ENCODE results near the gene ZSWIM5.
"Not testable (repeated sequence)": the region's sequence is repeated elsewhere in the genome, so short reads cannot be mapped to it uniquely, and the experiment has no call there.

Gene ZSWIM5

DNA sequence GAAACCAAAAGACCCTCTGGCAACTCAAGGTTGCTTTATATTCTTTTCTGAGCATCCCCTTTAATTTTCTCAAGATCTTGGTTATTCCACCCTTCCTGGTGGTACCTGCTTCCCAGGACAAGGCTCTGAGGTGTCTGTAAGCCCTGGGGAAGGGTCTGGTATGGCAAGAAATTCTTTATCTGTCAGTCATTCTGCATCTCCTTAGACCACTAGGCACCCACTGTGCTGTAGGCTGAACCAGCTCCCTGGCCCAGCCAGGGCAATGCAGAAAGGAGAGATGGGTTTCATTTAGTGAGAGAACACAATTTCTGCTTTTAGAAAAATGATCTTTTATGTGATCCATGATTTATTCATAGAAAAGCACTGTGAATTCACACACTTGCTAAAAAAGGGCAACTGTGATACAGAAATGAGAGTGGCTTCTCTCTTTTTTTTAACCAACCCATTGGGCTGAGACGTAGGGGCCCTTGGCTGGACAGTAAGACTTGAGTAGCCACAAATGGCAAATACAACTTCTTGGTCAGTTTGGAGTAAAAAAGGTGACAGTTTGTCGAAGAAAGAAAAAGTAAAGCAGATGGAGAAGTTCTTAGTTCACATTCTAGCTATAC, 190.2 kb downstream of the ZSWIM5 start:
- no peak for DNase-seq

DNA sequence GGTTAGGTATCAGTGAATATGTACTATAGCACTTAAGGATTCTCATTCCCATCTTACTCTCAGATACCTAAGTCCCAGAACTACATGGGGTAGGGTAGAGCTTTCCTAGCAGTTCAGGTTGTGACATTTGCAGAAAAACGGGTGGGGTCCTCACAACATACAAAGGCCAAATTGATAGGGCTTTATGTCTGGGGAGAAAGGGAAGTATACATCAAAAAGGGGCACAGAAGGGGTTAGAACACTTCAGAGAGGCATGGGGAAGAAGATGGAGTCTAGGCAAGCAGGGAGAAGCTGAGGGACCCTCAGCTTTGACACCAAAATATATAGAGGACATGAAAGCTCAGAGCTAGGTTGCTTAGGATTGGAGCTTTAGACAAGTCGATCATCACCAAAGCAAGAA, 190.7 kb downstream of the ZSWIM5 start:
- DNase-seq: no peak

DNA sequence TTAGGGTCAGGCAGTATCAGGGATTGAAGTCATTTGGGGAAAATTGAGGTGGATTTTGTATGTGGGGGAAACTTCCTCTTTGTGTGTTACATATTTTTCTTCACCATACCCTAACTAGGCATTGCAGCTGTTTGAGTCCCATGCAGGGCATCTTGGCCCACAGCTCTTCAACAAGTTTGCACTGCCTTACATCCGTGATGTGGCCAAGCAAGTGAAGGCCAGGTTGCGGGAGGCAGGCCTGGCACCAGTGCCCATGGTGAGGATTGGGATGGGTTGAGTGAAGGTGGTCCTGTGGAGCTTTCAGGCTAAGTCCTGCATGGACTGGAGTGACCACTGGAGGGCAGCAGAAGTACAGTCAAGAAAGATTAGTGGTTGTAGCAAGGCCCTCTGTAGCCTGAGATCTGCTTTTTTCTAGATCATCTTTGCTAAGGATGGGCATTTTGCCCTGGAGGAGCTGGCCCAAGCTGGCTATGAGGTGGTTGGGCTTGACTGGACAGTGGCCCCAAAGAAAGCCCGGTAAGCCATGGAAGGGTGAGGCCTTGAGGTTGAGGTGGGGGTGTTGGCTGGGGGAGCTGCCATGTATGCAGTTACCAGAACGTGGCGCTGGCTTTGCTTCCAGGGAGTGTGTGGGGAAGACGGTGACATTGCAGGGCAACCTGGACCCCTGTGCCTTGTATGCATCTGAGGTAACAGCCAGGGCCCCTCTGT, 191.9 kb downstream of the ZSWIM5 start:
- DNase-seq: peak; percentile 64

DNA sequence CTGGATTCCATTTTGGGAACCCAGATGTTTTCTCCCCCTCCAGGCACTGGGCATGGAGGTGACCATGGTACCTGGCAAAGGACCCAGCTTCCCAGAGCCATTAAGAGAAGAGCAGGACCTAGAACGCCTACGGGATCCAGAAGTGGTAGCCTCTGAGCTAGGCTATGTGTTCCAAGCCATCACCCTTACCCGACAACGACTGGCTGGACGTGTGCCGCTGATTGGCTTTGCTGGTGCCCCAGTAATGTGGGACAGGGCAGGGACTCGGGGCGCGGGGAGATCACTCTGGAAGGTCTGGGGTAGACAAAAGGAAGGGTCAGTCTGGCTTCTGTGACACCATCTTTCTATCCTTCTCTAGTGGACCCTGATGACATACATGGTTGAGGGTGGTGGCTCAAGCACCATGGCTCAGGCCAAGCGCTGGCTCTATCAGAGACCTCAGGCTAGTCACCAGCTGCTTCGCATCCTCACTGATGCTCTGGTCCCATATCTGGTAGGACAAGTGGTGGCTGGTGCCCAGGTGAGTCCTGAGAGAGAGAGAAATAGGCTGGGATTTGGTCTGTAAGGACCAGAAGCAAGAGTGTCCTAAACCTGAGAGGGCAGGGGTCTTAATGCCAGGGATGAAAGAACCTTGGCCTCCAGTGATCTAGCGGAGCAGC, 192.7 kb downstream of the ZSWIM5 start:
- DNase-seq: no peak

GRCh38 chr1:45012639-45013278, 193.6 kb downstream of the ZSWIM5 start:
- DNase-seq: no peak

DNA sequence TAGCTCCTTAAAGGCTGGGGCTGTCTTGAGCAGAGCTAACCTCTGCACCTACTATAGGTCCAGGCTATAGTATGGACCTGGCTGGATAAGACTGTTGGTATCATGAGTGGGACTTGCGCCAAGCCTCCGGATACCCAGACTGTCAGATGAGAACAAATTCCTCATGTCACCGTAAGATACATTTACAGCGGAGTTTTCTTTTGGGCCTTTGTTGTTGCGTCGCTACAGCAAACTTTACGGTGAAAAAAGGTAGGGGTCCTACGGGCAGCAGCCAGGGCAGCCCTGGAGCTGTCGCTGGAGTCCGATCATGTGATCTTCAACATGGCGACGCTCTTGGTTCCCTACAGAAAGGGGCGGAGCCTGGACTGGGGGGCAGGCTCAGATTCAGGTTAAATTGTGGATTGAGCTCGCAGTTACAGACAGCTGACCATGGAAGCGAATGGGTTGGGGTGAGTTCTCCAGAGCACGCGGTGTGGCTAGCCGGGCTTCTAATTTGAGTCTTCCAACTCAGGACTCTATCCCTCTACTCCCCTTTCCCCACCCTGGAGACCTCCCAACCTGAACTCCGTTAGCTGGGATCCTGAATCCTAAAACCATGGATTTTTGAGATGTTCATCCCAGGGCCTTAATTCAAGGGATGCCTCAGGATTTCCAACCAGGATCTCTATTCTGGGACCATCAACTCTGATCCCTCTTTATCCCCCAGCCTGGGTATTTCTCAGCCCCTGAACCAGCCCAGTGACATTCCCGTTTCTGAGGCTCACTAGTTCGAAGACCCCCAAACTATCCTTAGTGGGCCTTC, 194.4 kb downstream of the ZSWIM5 start, which contains the start of gene UROD:
TSS of gene UROD (plus strand) at position 418 of the 802 bp plus-strand sequence. CDS start at position 430, 12 bp downstream.
- DNase-seq: peak; percentile 85

- peak; percentile 68 for DNase-seq
These were observed 195.3 kb downstream of the ZSWIM5 start, which contains the start of gene HECTD3 for GRCh38 chr1:45010855-45011811. TSS of gene HECTD3 (minus strand) at chr1:45011324. CDS start at chr1:45011257, 67 bp downstream.

DNA sequence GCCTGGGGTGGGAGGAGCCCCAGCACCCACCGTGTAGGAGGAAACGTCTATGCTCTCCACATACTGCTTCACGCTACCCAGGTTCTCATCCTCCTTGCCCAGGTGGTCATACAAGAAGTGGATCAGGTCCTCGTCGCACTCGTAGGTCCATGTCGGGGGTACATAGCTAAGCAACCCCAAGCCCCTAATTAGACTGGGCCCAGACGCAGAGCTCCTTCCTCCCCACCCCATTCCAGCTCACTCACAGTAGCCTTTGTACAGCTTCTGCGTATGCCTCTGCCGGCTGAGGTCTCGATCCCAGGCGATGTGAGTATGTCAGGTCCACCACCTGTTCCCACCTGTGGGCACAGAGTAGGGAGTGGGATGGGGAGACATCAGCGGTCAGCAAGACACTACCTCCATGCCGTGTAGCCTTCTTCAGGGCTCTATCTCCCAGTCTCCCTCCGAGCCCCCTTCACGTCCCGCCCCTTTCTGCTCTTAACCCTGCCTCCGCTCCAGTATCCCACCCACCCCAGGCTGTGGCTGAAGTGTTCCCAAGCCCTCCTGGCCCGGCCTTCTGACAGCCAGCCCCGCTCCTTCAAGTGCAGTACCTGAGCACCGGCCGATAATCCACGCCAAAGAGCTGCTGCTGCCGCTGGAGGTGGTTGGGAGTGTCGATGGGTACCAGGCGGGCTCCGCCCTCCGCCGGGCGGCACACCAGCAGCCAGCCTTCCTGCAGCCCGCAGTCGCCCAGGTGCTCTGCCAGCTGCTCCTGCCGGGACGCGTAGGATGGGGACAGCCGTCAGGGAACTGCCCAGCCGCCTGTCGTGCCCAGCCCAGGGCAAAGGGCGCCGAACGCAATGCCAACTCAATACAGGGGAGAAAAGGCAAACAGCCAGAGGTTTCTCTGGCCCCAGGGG, 196.2 kb downstream of the ZSWIM5 start:
- DNase-seq: peak; percentile 25

DNA sequence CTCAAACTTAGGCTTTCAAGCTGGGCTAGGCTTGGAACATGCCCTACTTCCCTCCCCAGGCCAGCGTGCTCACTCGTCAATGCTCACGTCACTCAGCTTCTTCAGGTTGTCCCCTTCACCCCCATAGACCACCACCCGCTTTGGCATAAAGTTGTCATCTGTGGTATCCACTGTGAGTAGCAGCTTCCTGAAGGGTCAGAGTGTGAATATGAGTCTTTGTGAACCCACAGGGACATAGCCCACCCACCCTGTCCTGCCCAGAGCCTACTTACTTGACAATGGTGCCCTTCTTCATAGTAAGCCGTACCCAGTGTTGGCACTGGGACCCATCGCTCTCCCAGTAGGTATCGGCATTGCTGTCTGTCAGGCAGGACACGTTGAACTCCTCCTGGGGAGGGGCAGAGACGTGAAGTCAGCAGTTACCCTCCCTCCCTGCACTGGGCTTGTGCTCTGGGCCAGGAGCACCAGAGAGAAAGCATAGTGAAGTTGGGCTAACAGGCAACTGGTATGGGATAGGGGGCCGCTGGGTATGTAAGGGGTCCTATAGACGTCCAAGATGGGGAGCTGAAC, 197.0 kb downstream of the ZSWIM5 start:
- no peak for DNase-seq

GRCh38 chr1:45008516-45008915, 197.9 kb downstream of the ZSWIM5 start:
- DNase-seq: no peak

GRCh38 chr1:45008076-45008475, 198.3 kb downstream of the ZSWIM5 start:
- DNase-seq: no peak

DNA sequence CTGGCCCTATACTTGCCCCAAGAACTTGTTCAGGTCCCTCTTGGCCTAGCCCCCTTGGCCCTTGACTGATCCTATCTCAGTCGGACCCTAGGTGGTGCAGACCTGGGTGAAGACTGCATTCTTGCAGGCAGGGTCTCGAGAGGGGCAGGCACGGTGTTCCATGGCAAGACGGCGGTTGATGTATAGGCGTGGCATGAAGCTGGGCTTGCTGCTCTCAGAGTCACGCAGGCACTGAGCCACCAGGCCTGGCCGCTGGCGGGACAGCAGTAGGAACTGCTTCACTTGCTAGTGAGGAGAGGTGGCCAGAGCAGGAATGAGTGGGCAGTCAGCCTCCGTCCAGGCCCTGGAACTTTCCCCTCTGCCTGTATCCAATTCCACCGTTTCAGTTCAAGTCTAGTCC, 199.1 kb downstream of the ZSWIM5 start:
- no peak for DNase-seq

DNA sequence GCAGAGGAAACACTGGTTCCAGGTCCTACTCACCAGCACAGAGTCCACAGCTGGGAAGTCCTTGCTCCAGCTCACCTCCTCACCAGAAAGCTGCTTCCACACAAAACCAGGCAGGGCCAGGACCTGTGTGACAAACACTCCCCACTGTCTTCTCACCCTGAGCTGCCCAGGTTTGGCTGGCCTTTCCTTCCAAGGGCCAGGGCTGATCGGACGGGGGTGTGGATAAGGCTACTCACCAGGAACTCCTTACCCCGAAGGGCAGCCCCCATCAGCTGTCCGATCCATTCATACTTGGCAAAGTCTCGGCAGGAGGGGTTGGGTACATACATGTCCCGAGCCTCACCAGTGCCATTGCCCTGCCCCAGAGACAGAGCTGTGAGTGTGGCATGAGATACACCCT, 200.6 kb downstream of the ZSWIM5 start:
- no peak for DNase-seq

GRCh38 chr1:45004281-45004920, 202.0 kb downstream of the ZSWIM5 start:
- DNase-seq: no peak

DNA sequence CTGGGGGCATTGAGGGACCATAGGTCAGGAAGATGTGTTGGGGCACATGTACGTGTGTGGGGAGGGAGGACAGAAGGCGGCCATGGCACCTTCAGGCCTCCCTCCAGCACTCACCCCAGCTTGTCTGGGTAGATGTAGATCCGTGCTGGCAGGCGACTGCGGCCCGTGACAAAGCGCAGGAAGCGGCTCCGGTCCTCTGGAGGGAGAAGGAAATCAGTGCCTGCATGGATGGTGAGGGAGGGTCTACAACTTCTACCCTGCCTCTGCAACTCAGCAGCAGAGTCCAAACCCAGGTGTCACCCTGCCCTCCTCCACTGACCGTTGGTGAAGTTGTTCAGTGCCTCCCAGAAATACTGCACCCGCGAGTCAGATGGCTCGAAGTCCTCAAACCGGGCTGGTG, 202.7 kb downstream of the ZSWIM5 start:
- no peak for DNase-seq

DNA sequence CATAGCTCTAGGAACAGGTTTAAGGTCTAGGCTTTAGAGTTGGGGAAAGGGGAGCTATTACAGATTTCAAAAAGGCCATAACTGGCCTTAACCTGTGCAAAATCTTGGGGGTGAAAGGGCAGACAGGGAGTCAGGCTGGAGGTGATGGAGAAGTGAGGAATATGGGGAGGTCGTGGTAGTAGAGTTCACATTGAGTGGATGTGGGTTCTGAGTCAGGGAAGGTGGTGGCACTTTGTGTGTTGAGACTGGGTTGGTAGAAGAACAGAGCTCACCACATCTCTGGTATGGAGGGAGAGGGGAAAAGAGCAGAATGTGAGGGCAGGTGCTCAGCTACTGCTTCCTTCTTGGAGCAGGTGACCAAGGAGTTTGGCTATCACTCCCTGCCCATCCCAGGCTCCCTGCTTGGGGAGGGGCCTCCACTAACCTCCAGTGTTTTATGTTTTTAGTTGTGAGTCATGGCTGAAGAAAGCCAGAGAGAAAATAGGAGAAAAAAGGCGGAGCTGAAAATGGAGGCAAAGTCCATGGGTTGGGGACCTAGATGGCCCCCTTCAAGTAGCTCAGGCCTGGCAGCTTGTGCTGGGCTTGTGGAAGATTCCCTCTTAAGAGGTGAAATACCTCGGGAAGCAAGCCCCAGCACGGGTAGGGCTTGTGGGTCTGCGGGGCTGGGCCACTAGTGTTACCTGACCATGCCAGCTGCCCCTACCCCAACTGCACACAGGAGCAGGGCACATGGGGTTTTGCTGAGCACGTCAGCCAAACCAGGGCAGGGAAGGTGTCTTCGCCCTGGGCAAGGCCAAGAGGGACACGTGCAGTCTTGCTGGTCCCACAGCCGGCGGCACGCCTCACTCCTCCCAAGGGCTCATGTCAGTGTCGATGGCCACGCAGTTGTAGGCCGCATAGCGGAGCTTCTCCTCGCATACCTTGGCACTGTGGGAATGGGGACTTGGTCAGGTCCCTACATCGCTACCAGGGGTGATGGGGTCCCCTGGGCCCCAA, 203.5 kb downstream of the ZSWIM5 start:
- DNase-seq: no peak

GRCh38 chr1:45001576-45001975, 204.8 kb downstream of the ZSWIM5 start:
- not testable (repeated sequence) for DNase-seq

DNA sequence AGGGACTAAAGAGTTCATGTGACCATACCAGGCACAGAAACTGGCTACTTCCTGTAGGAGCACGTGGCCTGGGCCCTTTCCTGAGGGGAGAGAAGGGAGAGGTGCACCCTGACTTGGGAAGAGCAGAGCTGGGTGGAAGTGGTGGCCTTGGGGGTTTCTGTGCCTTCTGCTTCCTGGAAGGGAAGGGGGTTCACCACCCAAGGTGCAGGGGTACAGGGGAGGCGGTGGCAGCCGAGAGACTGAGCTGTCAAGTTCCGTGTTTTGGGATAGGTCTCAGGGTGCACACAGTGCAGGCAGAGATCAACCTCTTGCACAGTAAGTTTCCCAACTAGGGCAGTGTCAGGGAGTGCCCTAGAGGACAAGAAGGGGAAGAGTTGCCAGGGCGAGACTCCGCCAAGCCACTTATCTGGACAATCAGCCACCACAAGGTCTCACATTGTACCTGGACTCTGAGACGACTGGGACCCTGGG, 205.4 kb downstream of the ZSWIM5 start:
- DNase-seq: no peak
